Stimulated activated CD4-positive, alpha-beta T cell treated with anti-CD3 and anti-CD28 coated beads, TNF-alpha, amount 100 ng/mL, for 48 hours (primary cell): Measurements from ENCODE around the gene PRKCH.

ENCODE experiments used
- DNase-seq, 3 donors: peaks; one replicate each; pipeline ENCODE4 v3.0.0-alpha.2; 2020; ENCODE audit warnings: low read depth in 3 of 3

Gene PRKCH

DNA sequence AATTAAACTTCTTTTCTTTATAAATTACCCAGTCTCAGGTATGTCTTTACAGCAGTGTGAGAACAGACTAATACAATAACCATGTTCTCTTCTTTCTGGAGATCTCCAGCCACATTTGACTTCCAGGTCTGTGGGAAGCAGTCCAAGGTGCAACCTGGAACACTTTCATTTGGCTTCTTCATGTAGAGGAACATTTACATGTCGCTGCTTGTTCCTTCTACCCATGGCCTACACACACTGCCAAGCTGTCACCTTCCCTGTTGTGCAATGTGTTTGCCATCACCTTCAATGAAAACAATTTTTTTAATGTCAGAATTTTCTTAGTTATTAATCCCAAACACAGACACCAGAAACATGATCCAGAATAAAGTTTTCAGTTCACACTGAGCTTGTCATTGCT lies 104.7 kb downstream of the PRKCH start:
- DNase-seq: no peak

DNA sequence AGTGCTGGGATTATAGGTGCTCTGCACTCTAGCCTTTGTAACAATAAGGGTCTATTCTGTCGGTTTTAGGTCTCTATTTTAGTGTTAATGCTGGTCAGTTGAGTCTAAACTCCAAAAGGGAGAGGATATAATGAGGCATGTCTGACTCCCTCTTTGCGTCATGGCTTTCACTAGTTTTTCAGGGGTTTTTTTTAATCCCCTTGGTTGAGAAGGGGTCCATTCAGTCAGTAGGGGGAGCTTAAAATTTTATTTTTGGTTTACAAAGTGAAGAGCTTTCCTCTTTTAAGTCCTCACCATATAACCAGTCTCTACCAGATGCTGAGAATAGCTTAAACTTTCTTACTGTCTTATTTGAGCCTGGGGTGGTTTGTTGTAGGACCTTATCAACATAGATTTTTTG lies 106.9 kb downstream of the PRKCH start:
- DNase-seq: no peak

GRCh38 chr14:61429316-61429715 lies 107.9 kb downstream of the PRKCH start:
- DNase-seq: no peak

DNA sequence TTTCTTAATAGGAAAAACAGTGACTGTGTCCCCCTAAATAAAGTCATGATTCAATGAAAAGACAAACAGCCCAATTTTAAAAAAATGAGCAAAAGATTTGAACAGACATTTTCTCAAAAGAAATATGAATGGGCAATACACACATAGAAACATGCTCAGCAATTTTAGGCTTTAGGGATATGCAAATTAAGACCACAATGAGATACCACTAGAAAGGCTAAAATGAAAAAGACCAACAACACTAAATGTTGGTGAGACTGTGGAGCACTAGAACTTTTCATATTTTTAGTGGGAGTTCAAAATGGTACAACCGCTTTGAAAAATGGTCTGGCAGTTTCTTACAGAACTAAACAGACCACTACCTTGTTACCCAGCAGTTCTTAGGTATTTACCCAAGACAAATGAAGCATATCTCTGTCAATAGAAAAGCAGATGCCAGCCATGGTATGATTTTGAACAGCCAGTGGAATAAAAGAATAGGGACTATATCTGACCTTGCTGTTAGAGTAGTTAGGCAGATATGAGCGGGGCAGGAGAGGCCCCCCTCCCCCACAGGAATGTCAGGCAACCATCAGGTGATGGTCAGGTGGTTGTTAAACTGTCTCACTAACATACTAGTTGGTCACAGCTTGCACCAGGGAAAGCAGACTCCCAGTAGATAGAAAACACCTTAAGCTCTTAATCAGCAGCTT lies 108.8 kb downstream of the PRKCH start:
- no peak for DNase-seq

- no peak for DNase-seq
Observed at GRCh38 chr14:61433169-61433568, 111.8 kb downstream of the PRKCH start.

DNA sequence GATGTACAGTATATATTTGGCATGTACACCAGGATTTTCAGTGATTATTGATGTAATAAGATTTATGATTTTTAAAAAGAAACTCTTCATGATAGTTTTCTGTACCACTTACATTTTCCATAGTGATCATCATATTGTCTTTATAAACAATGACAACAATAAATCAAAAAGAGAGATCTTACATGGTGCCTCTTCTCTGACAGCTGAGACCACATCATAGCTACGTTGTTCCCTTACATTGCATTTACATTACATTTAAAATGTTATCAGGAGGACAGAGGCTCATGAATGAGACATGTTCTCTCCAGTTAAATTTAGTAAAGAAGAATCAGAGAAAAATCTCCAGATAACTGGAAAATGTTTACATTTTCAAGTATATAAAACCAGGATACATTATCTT lies 112.4 kb downstream of the PRKCH start:
- DNase-seq: no peak

GRCh38 chr14:61434311-61434710 lies 112.9 kb downstream of the PRKCH start:
- no peak for DNase-seq

DNA sequence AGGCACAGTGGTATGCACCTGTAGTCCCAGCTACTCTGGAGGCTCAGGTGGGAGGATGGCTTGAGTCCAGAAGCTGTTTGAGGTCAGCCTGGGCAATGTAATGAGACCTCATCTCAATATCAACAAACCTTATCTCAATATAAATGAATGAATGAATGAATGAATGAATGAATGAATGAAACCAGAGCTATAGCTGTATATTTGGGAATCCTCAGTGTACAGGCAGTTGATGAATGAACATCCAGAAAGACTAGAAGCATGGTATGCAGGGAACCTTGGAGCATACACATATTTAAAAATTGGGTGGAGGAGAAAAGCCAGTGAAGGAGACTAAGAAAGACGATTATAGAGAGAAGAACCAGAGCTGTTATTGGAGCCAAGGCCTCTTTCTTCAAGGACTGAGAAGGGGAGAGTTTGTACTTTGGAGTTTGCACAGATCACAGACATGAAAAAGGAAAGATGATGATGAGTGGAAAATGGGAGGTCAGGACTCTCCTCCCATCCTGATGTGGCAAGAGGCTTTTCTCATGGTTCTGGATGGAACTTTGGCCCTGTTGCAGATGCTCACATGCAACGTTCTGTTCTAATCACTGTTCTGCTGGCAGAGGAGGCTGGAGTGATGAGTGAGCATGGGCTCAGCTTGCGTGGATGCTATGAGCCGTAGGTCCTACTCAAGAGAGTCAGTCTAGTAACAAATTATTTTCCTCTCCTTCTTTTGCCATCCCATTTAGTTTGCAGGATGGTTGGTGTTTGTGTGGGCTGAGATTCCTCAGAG lies 114.4 kb downstream of the PRKCH start:
- DNase-seq: no peak

GRCh38 chr14:61437381-61437780 lies 116.0 kb downstream of the PRKCH start:
- no peak for DNase-seq

DNA sequence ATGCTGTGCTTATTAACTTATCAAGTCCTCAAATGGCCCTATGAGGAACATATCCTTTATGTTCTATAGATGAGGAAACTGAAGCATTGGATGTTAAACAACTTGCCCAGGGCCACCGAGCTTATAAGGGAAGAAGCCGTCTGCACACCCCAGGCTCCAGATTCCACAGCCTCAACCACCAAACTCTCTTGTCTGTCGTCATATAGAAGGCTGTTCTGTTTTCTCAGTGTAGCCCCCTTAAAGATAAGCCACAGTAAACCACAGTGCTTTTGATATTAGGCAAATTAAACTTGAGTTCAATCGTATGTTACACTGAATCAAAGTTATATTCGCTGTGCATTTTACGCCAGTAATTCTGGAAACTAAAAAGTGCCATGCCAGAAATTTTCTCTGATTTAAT lies 116.7 kb downstream of the PRKCH start:
- DNase-seq: no peak

DNA sequence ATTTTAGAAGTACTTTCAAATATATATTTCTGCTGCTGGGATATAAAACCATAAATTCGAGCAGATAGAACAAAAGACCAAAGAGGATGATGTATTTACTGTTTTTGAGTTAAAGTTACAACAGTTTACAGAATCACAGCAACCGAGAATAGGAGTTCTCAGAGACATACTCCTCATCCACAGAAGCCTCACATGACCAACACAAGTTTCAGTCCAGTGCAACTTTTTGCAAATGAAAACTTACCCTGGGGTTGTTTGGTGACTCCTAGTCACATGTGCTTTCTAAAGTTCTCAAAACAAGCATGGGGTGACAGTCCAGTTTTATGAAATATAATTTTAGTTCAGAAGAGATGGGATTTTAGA lies 117.1 kb downstream of the PRKCH start:
- DNase-seq: no peak

- no peak for DNase-seq
Observed at GRCh38 chr14:61438860-61439765, 117.7 kb downstream of the PRKCH start.

GRCh38 chr14:61439779-61440418 lies 118.5 kb downstream of the PRKCH start:
- no peak for DNase-seq

DNA sequence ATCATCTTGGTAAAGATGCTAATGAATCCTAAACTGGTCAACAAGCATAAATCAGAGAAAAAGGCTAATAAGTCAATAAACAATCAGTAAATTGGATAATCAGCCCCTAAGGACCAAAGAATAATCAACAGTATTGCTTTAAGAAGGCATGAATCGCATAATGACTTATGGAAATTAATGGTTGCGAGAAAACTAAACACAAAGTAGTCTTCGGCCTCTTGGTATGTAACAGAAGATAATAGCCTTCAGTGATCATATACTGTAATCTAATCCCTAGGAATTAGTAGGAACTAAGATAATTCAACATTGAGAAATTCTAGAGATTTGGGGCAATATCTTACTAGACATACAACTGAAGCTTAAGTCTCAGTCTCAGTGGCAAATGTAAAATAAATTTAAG lies 122.1 kb downstream of the PRKCH start:
- DNase-seq: no peak

DNA sequence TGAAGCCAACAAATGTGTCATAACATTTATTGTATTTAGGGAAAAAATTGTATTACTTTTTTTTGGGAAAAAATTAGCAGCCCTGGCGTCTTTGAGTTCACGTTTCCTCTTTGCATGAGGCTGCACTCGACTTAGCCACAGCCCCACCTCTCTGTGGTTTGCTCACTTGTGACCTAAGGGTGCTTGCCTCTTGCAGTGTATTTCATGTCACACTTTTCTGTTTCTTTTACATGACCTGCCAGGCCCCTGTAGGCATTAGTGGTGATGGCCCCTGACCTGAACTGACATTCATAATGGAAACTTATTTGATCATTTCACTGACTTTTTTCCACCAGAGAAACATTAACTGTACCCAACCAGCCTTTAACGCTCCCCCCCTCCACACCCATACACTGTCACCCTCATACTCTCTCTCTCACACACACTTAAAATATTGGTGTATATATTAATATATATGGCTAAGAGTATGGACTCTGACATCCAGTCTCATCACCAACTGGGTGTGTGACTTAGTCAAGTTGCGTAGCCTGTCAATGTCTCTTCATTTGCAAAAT lies 122.9 kb downstream of the PRKCH start:
- peak in 2 of 3 donors; percentile 31 to 38 for DNase-seq

- no peak for DNase-seq
Observed at GRCh38 chr14:61451491-61451890, 130.1 kb downstream of the PRKCH start.

GRCh38 chr14:61451891-61452400 lies 130.6 kb downstream of the PRKCH start:
- no peak for DNase-seq

- DNase-seq: peak in 1 of 3 donors; percentile 44
Observed at GRCh38 chr14:61452452-61452851, 131.1 kb downstream of the PRKCH start.

- no peak for DNase-seq
Observed at GRCh38 chr14:61453103-61453767, 131.9 kb downstream of the PRKCH start.

DNA sequence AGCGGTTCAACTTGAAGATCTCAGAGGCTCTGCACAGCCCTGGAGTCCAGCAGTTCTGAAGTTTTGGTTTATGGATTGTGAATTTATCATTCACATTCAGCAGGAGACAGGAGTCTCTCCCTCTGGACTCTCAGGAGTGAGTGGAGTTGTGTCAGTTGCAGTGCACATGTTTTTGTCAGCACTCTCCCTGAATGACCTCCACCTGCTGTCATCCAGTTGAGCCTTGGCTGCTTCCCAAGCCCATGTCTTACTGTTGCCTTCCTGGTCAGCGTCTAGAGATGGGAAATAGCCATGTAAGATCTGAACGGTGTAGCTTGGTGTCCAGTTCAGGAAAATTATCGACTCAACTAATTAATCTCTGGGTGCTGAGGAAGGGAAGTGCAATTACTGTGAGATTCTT lies 133.2 kb downstream of the PRKCH start:
- DNase-seq: no peak

- no peak for DNase-seq
Observed at GRCh38 chr14:61455351-61455750, 134.0 kb downstream of the PRKCH start.
